Smooth muscle cell (in vitro differentiated cells): ENCODE data around the gene MBD3. TPM values are rescaled to one million over a fixed set of nuclear protein-coding genes. Genes with fewer than 3 reads are reported as not detected.

Experiments used
- DNase-seq: peaks from one replicate; lab custom pipeline; 2025; ENCODE audit not compliant: unreplicated experiment; lab: John Stamatoyannopoulos, UW
- H2AFZ ChIP-seq: fragments of 200-600 bp; sonication (generic); 2 replicates; pipeline ENCODE4 v1.6.0; 2016; ENCODE audit warnings: antibody characterized with exemption, low read depth, mild to moderate bottlenecking
- H3F3A ChIP-seq: fragments of 200-600 bp; sonication (generic); 2 replicates; pipeline ENCODE4 v1.6.0; 2017; ENCODE audit warnings: antibody characterized with exemption, low read depth
- H3K27ac ChIP-seq: fragments of 200-600 bp; sonication (generic); 2 replicates; pipeline ENCODE4 v1.5.1; 2016; ENCODE audit warnings: low read depth, mild to moderate bottlenecking
- H3K27me3 ChIP-seq: fragments of 200-600 bp; sonication (generic); 2 replicates; pipeline ENCODE4 v1.6.1; 2016; ENCODE audit warnings: low read depth, mild to moderate bottlenecking
- H3K36me3 ChIP-seq: fragments of 200-600 bp; sonication (generic); 2 replicates; pipeline ENCODE4 v1.5.1; 2016; ENCODE audit warnings: low read depth
- H3K4me1 ChIP-seq: fragments of 200-600 bp; sonication (generic); 2 replicates; pipeline ENCODE4 v1.5.1; 2016; ENCODE audit warnings: low read depth
- H3K4me2 ChIP-seq: fragments of 200-600 bp; sonication (generic); 2 replicates; pipeline ENCODE4 v1.6.0; 2016; ENCODE audit warnings: mild to moderate bottlenecking
- H3K4me3 ChIP-seq: fragments of 200-600 bp; sonication (generic); 2 replicates; pipeline ENCODE4 v1.5.1; 2016; ENCODE audit warnings: mild to moderate bottlenecking
- H3K79me2 ChIP-seq: fragments of 200-600 bp; sonication (generic); 2 replicates; pipeline ENCODE4 v1.6.0; 2016; ENCODE audit warnings: low read depth, mild to moderate bottlenecking
- H3K9ac ChIP-seq: fragments of 200-600 bp; sonication (generic); 2 replicates; pipeline ENCODE4 v1.6.0; 2016; ENCODE audit warnings: low read depth
- H3K9me3 ChIP-seq: fragments of 200-600 bp; sonication (generic); replicated peaks from 2 replicates; pipeline ENCODE4 v1.5.1; 2016; ENCODE audit warnings: low read depth
- H4K20me1 ChIP-seq: fragments of 200-600 bp; sonication (generic); 2 replicates; pipeline ENCODE4 v1.6.0; 2016; ENCODE audit warnings: low read depth
- WGBS: methylation state at CpG from one replicate; pipeline ENCODE4 v1.1.7; 2016; ENCODE audit warnings: low lambda C conversion rate; 5-methylcytosine and 5-hydroxymethylcytosine counted together
- polyA plus RNA-seq: library from polyadenylated mRNA; unstranded; fragments of >200 nt; fragmentation: Nextera tagmentation; extraction: Ambion mirVana; gene quantifications from 2 replicates; pipeline ENCODE4 v1.2.1, GENCODE V29; 2016
- total RNA-seq: library from RNA; depleted of rRNA; stranded (reverse); fragments of >200 nt; gene quantifications from 2 replicates; pipeline ENCODE4 v1.2.3, GENCODE V29; 2014
- TF ChIP-seq, protein P1 (sequence below): fragments of 200-600 bp; sonication (generic); IDR thresholded peaks from 2 replicates; pipeline ENCODE4 v1.5.1; 2017; ENCODE audit warnings: borderline replicate concordance, mild to moderate bottlenecking, antibody characterized with exemption; ENCODE audit not compliant: insufficient read depth, poor library complexity, severe bottlenecking

MBD3 gene
- total and polyA plus RNA-seq, 2 experiments from 2014 or later = 40.3 to 47.3 TPM

DNA sequence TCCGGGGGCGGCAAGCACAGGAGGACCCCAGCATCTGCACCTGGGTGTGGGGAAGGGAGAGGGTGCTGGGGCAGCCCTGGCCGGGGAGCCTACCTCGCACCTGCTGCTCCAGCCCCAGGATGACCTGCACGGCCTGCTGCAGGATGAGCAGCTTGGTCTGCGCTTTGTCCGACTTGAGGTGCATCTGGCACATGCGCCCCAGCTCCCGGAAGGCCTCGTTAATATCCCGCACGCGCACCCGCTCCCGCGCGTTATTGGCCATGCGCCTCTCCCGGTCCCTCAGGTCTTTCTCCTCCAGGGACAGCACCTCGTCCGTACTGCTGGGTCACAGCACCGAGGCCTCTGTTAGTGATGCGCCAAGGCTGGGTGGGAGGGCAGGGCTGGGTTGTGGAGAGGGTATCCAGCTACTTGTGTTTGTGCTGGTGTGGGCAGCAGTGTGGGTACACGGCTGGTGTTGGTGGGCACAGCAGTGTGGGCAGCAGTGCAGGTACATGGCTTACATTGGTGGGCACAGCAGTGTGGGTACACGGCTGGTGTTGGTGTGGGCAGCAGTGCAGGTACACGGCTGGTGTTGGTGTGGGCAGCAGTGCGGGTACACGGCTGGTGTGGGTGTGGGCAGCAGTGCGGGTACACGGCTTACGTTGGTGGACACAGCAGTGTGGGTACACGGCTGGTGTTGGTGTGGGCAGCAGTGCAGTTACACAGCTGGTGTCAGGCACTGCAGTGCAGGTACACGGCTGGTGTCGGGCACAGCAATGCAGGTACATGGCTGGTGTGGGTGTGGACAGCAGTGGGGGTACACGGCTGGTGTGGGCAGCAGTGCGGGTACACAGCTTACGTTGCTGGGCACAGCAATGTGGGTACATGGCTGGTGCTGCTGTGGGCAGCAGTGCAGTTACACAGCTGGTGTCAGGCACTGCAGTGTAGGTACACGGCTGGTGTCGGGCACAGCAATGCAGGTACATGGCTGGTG lies 19.7 kb upstream of the MBD3 start:
- Histone ChIP-seq H3K27me3 (no peaks in the 10 kb centered on the region), H3K4me1 (no peaks in the 10 kb centered on the region), H3K36me3 (peaks cover 8% of the 10 kb centered on the region), H3K9me3 (no peaks in the 10 kb centered on the region), H3K4me3 (no peak overlapping the region), H3K4me2 (no peak overlapping the region), H3K27ac (no peak overlapping the region), H2AFZ (no peak overlapping the region), H3F3A (no peaks in the 10 kb centered on the region), H4K20me1 (peaks cover 15% of the 10 kb centered on the region), H3K9ac (no peak overlapping the region), H3K79me2 (no peaks in the 10 kb centered on the region)
- 97% methylated on average over 39 of the region's 39 CpGs for WGBS
- DNase-seq = no peak
- TF ChIP-seq, protein P1, sequence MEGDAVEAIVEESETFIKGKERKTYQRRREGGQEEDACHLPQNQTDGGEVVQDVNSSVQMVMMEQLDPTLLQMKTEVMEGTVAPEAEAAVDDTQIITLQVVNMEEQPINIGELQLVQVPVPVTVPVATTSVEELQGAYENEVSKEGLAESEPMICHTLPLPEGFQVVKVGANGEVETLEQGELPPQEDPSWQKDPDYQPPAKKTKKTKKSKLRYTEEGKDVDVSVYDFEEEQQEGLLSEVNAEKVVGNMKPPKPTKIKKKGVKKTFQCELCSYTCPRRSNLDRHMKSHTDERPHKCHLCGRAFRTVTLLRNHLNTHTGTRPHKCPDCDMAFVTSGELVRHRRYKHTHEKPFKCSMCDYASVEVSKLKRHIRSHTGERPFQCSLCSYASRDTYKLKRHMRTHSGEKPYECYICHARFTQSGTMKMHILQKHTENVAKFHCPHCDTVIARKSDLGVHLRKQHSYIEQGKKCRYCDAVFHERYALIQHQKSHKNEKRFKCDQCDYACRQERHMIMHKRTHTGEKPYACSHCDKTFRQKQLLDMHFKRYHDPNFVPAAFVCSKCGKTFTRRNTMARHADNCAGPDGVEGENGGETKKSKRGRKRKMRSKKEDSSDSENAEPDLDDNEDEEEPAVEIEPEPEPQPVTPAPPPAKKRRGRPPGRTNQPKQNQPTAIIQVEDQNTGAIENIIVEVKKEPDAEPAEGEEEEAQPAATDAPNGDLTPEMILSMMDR = no peak

DNA sequence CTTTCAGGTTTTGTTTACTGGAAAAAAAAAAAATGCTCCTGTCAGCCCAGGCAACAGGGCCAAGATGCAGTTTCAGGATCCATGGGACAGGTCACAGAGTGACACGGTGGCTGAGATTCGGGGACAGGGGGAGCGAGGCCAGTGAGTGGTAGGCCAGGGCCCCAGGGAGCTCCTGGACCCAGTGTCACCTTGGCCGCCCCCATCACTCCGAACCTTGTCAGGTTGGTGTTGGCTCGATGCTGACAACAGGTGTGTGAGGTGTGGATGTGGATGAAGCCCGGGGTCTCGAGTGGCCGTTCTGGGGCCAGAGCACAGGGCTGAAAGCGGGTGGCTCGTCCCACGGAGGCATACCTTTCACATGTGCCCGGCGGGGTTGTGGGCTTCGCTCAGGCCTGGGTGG lies 18.7 kb upstream of the MBD3 start:
- peaks cover 8% of the 10 kb centered on the region for H3K36me3 ChIP-seq

DNA sequence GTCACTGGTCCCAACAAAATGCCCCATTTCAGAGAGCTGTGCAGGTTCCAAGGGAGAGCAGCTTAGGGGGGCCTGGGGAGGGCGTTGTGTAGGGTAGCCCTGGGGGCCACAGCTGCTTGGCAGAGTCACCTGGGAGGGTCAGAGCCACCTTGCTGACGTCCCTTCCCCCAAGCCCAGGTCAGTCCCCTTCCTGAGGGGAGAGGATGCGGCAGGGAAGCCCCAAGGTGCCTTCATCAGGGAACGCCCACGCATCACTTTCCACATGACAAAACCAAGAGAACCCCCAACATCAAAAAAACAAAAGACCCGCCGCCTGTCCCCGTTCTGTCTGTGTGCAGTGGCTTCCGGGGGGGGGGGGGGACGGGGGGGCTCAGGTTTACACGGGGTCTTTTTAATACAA lies 17.9 kb upstream of the MBD3 start:
- 93% methylated on average over 11 of the region's 11 CpGs for WGBS
- Histone ChIP-seq H3K4me2 (no peak overlapping the region), H3K27me3 (no peaks in the 10 kb centered on the region), H4K20me1 (peaks cover 4% of the 10 kb centered on the region), H3K36me3 (peaks cover 4% of the 10 kb centered on the region), H3K9me3 (no peaks in the 10 kb centered on the region), H3K4me1 (no peaks in the 10 kb centered on the region), H3K4me3 (no peak overlapping the region), H3K79me2 (no peaks in the 10 kb centered on the region), H3F3A (peaks cover 4% of the 10 kb centered on the region), H2AFZ (no peak overlapping the region), H3K27ac (no peak overlapping the region), H3K9ac (no peak overlapping the region)
- no peak for DNase-seq
- TF ChIP-seq, protein P1 = no peak

More for the DNA sequence above, 18.7 kb upstream of the MBD3 start:
- H3K9ac ChIP-seq = no peak overlapping the region
- whole genome bisulfite sequencing = 97% methylated on average over 15 of the region's 15 CpGs
- H3K27ac ChIP-seq = no peak overlapping the region
- TF ChIP-seq, protein P1 = no peak
- H3K79me2 ChIP-seq = no peaks in the 10 kb centered on the region
- no peaks in the 10 kb centered on the region for H3K9me3 ChIP-seq
- no peak overlapping the region for H2AFZ ChIP-seq
- H3K4me2 ChIP-seq = no peak overlapping the region
- peaks cover under 1% of the 10 kb centered on the region for H3F3A ChIP-seq
- H4K20me1 ChIP-seq = peaks cover 4% of the 10 kb centered on the region
- no peaks in the 10 kb centered on the region for H3K4me1 ChIP-seq
- no peak for DNase-seq
- H3K4me3 ChIP-seq = no peak overlapping the region
- H3K27me3 ChIP-seq = no peaks in the 10 kb centered on the region
